AG09319 (cell line): ENCODE data around the gene FBXL16.

Experiments used
- DNase-seq: peaks from one replicate; pipeline ENCODE4 v3.0.0-alpha.2; 2010; ENCODE audit warnings: low read depth; ENCODE audit errors: extremely low read depth
- CTCF ChIP-seq: IDR thresholded peaks from 2 replicates; pipeline ENCODE4 v1.5.1; 2011; ENCODE audit warnings: low read depth, mild to moderate bottlenecking, inconsistent platforms, low read length, moderate library complexity

FBXL16 gene

DNA sequence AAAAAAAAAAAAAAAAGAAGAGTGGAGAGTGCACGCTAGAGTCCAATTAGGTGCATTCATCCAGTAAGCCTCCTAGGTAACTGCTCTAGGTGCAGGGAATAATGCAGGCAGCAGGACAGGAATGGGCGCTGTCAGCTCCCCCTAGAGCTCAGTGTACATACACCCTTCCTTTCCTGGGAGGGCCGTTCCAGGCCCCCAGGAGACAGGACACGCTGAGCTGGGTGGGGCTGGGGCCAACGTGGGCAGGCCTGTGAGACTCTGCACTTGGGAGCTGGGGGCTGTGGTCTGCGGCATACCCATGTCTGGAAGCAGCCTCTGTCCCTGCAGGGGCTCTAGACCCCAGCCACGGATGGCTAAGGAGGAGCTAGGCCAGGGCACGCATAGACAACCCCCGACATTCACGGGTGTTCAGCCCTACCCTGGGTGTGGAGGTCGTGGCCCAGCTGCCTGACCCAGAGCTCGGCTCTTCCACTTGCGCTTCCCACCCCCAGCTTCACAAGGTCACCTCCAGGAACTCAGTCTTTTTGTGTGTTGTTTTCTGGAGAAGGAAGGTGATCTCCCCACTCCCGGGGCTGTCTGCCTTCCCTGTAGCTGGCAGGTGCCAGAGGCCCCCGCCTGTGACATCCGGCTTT is 14.3 kb upstream of the FBXL16 start:
- TF ChIP-seq CTCF: peak; percentile 17
- DNase-seq: no peak

DNA sequence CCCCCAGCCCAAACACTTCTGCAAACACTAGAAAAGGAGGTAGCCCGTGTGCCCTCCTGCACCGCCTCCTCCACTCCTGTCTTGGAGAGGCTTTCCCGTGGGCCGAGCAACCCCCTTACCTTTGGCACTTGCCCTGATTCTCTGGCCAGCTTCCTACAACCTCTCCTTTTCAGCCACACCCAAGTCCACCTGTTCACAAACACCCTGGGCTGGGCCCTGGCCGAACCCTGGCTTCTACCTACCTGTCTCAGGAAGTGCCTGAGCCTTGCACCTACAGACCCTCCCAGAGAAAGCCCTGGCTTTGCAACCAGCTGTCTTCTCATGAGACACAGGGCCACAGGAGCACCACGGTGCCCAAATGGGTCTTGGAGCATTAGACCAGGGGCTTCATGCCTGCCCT is 13.3 kb upstream of the FBXL16 start:
- TF ChIP-seq CTCF: no peak
- no peak for DNase-seq

GRCh38 chr16:718389-718788 is 12.8 kb upstream of the FBXL16 start:
- no peak for TF ChIP-seq CTCF

GRCh38 chr16:717450-718245 is 12.0 kb upstream of the FBXL16 start:
- TF ChIP-seq CTCF: no peak
- DNase-seq: no peak

More at GRCh38 chr16:718389-718788, 12.8 kb upstream of the FBXL16 start:
- no peak for DNase-seq

GRCh38 chr16:716768-717325 is 11.2 kb upstream of the FBXL16 start:
- no peak for TF ChIP-seq CTCF
- no peak for DNase-seq

DNA sequence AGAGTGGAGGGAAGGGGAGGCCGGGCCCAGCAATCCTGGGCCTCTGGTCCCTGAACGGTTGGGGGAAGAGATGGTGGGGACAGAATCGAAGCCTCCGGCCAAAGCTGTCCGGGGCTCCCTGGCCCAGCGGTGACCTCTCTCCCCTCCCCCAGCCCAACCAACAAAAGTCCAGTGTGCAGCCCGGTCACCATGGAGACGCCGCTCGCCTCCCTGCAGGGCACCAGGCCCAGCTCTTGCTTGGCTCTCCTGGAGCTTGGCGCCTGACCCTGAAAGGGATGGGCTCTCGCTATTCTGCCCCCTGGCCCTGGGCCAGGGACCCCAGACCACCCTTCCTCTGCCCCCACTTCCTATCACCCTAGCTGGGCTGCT is 10.6 kb upstream of the FBXL16 start:
- TF ChIP-seq CTCF: no peak
- DNase-seq: no peak

- no peak; the same call in 1 of the 2 replicates for TF ChIP-seq CTCF
- no peak for DNase-seq
Observed at GRCh38 chr16:715477-716199, 10.0 kb upstream of the FBXL16 start.
